Endothelial cell of umbilical vein (primary cell): ENCODE results near the gene ZNF3. TPM values are rescaled to one million over a fixed set of nuclear protein-coding genes. Genes with fewer than 3 reads are reported as not detected.

Experiments
- BruUV-seq: library from RNA; stranded (reverse); fragments of 400-500 nt; replicated peaks from 2 replicates; lab custom pipeline; 2021; lab: Mats Ljungman, UMichigan
- CTCF ChIA-PET: fragments of 300-600, 350-600 bp; sonication (Branson Sonifier 250); formaldehyde crosslinking; loops from one replicate; lab custom pipeline; 2021; ENCODE audit warnings: antibody characterized with exemption, inconsistent platforms; lab: Charles Lee
- POLR2A ChIA-PET: fragments of 300-600, 350-600 bp; sonication (Branson Sonifier 250); formaldehyde crosslinking; loops from one replicate; lab custom pipeline; 2021; ENCODE audit warnings: antibody characterized with exemption, inconsistent platforms; lab: Charles Lee
- DNase-seq: peaks from one replicate; pipeline ENCODE4 v3.0.0-alpha.2; 2011; ENCODE audit warnings: low read depth, low spot score
- FAIRE-seq: peaks from 2 replicates; lab custom pipeline; 2011; peaks lifted over from hg19 to GRCh38; lab: Jason Lieb, UNC
- H2AFZ ChIP-seq: 2 replicates; pipeline ENCODE4 v1.6.0; 2012; ENCODE audit warnings: low read depth, low read length, control low read depth, inconsistent platforms
- H3K27ac ChIP-seq: 2 replicates; pipeline ENCODE4 v1.5.1; 2011; ENCODE audit warnings: low read depth, mild to moderate bottlenecking, control low read depth, low read length, moderate library complexity; ENCODE audit not compliant: insufficient read depth
- H3K27me3 ChIP-seq, 2 experiments: 2 replicates each; pipeline versions ENCODE4 v1.6.0 to v1.6.1; 2011; ENCODE audit warnings: low read length in 2 of 2, mixed read lengths in 1 of 2; ENCODE audit not compliant: control insufficient read depth in 2 of 2, insufficient read depth in 2 of 2
- H3K36me3 ChIP-seq, 2 experiments: 2 replicates in 1 of 2; 3 replicates in 1 of 2; pipeline ENCODE4 v1.5.1; 2011; ENCODE audit warnings: low read length in 2 of 2, mild to moderate bottlenecking in 1 of 2, moderate library complexity in 1 of 2; ENCODE audit not compliant: control insufficient read depth in 2 of 2, insufficient read depth in 2 of 2; ENCODE audit errors: extremely low read depth in 1 of 2
- H3K4me1 ChIP-seq: 3 replicates; pipeline ENCODE4 v1.5.1; 2011; ENCODE audit warnings: mild to moderate bottlenecking, low read length; ENCODE audit not compliant: control insufficient read depth, insufficient read depth; ENCODE audit errors: extremely low read depth
- H3K4me2 ChIP-seq: 2 replicates; pipeline ENCODE4 v1.6.1; 2011; ENCODE audit warnings: low read length, control low read depth, mixed read lengths; ENCODE audit not compliant: insufficient read depth
- H3K4me3 ChIP-seq, 3 experiments: fragments of 200-600 bp in 1 of 3; sonication (generic), shearing (Covaris generic) in 1 of 3; replicated peaks in 1 of 3; 2 replicates each; pipeline ENCODE4 v1.5.1; 2011 to 2016; ENCODE audit warnings: control low read depth in 3 of 3, low read length in 3 of 3, mild to moderate bottlenecking in 2 of 3, inconsistent platforms in 1 of 3, low read depth in 1 of 3, moderate library complexity in 1 of 3; ENCODE audit not compliant: insufficient read depth in 1 of 3
- H3K79me2 ChIP-seq: 2 replicates; pipeline ENCODE4 v1.6.0; 2012; ENCODE audit warnings: low read length, inconsistent platforms; ENCODE audit not compliant: control insufficient read depth, insufficient read depth
- H3K9ac ChIP-seq: replicated peaks from 2 replicates; pipeline ENCODE3; 2011; ENCODE audit warnings: low read length, control low read depth; ENCODE audit not compliant: insufficient read depth; ENCODE audit errors: extremely low read depth
- H3K9me1 ChIP-seq: replicated peaks from 3 replicates; pipeline ENCODE4 v1.6.0; 2011; ENCODE audit warnings: mild to moderate bottlenecking, low read length; ENCODE audit not compliant: control insufficient read depth, insufficient read depth; ENCODE audit errors: extremely low read depth
- H3K9me3 ChIP-seq: replicated peaks from 2 replicates; pipeline ENCODE4 v1.5.1; 2012; ENCODE audit warnings: low read length, inconsistent platforms; ENCODE audit not compliant: control insufficient read depth, insufficient read depth
- H4K20me1 ChIP-seq: replicated peaks from 2 replicates; pipeline ENCODE3; 2011; ENCODE audit warnings: mild to moderate bottlenecking, low read length; ENCODE audit not compliant: control insufficient read depth, insufficient read depth; ENCODE audit errors: extremely low read depth
- CTCF ChIP-seq, 2 donors: IDR thresholded peaks; 1 replicate in 1 of 2; 2 replicates in 1 of 2; pipeline ENCODE4 v1.5.1; 2011; ENCODE audit warnings: low read length in 2 of 2, mild to moderate bottlenecking in 2 of 2, moderate library complexity in 2 of 2, control low read depth in 1 of 2, inconsistent platforms in 1 of 2, low read depth in 1 of 2; ENCODE audit not compliant: insufficient read depth in 1 of 2; ENCODE audit errors: extremely low read depth in 1 of 2
- EZH2 ChIP-seq: IDR thresholded peaks from 2 replicates; pipeline ENCODE4 v1.6.1; 2012; ENCODE audit warnings: borderline replicate concordance, low read depth, mild to moderate bottlenecking, moderate library complexity, low read length, inconsistent platforms; ENCODE audit not compliant: severe bottlenecking
- FOS ChIP-seq: IDR thresholded peaks from 2 replicates; pipeline ENCODE4 v1.6.1; 2011; ENCODE audit warnings: mild to moderate bottlenecking, low read length, moderate library complexity, borderline replicate concordance; ENCODE audit not compliant: insufficient read depth
- GATA2 ChIP-seq: IDR thresholded peaks from 2 replicates; pipeline ENCODE4 v1.7.0; 2011; ENCODE audit warnings: low read depth, mild to moderate bottlenecking, moderate library complexity, mixed read lengths, low read length; ENCODE audit not compliant: insufficient read length, insufficient read depth
- JUN ChIP-seq: IDR thresholded peaks from 2 replicates; pipeline ENCODE4 v1.6.1; 2011; ENCODE audit warnings: borderline replicate concordance, low read depth; ENCODE audit not compliant: insufficient read length, insufficient read depth
- MAX ChIP-seq: IDR thresholded peaks from 2 replicates; pipeline ENCODE4 v1.6.1; 2011; ENCODE audit not compliant: insufficient read depth, insufficient read length
- MYC ChIP-seq: IDR thresholded peaks from one replicate; pipeline ENCODE4 v1.6.1; 2011; ENCODE audit warnings: mild to moderate bottlenecking, low read depth, low read length
- POLR2A ChIP-seq: IDR thresholded peaks from 2 replicates; pipeline ENCODE4 v1.6.1; 2012; ENCODE audit warnings: low read depth, mild to moderate bottlenecking, control low read depth, low read length
- POLR2AphosphoS5 ChIP-seq: IDR thresholded peaks from 2 replicates; pipeline ENCODE4 v1.6.1; 2012; ENCODE audit warnings: low read depth, mild to moderate bottlenecking, control low read depth, low read length, moderate library complexity; ENCODE audit not compliant: insufficient read depth
- dilution Hi-C: fragments of 300-500 bp; cut with MboI; formaldehyde crosslinking; loops from one replicate; pipeline ENCODE4 v1.15.0; 2019; ENCODE audit warnings: low sequenced_read_pairs; ENCODE audit not compliant: extremely low pct_ligation_motif_present
- intact Hi-C: fragments of 100-400 bp; cut with micrococcal nuclease; formaldehyde crosslinking; loops from one replicate; pipeline ENCODE4 v1.10.0; 2022
- polyA plus RNA-seq, 4 experiments: library from polyadenylated mRNA; depleted of rRNA in 3 of 4; stranded (reverse) in 3 of 4; unstranded in 1 of 4; fragments of >200 nt; gene quantifications; 2 replicates each; pipeline versions ENCODE4 v1.2.1 to v1.2.3, GENCODE V29; 2011 to 2012; ENCODE audit warnings: missing spikeins in 1 of 4
- total RNA-seq: library from RNA; stranded (reverse); gene quantifications from 2 replicates; pipeline ENCODE4 v1.2.3, GENCODE V29; 2021

ZNF3 gene
- total and polyA plus RNA-seq, 2 donors (not counting 3 experiments of a cell fraction or from before 2014, with no cell fraction given), result 21.8 to 30.9 TPM

GRCh38 chr7:100105534-100105933, 24.0 kb upstream of the ZNF3 start:
- no peak overlapping the region for H3K4me3 ChIP-seq
- BruUV-seq, result no TSS peak
- H3K4me1 ChIP-seq, result peaks cover 7% of the 10 kb centered on the region
- TF ChIP-seq JUN (no peak), FOS (no peak), GATA2 (no peak), MAX (no peak), POLR2A (no peak), EZH2 (no peak), POLR2AphosphoS5 (no peak), CTCF (IDR thresholded peaks at IDR 0.05; ENCODE audit: extremely low read depth in 1 of 2, insufficient read depth in 1 of 2, low read depth in 1 of 2, low read length in 2 of 2) (no peak), MYC (no peak)
- peaks cover 6% of the 10 kb centered on the region for H3K79me2 ChIP-seq
- no peak for DNase-seq
- no peaks in the 10 kb centered on the region for H3K9me3 ChIP-seq
- H3K9ac ChIP-seq, result no peak overlapping the region
- H3K9me1 ChIP-seq, result no peaks in the 10 kb centered on the region
- intact Hi-C loops, result loop anchor here (10.0 kb wide), 1 partner anchor 1019 kb away; the partner anchor contains the start of gene SERPINE1
- H3K27ac ChIP-seq, result no peak overlapping the region
- no peak overlapping the region for H3K4me2 ChIP-seq
- H2AFZ ChIP-seq, result no peak overlapping the region
- H4K20me1 ChIP-seq, result no peaks in the 10 kb centered on the region
- H3K36me3 ChIP-seq, result peaks cover 9 to 36% of the 10 kb centered on the region in 2 experiments
- FAIRE-seq, result no peak
- dilution Hi-C loops, result no loop called here
- no peaks in the 10 kb centered on the region for H3K27me3 ChIP-seq
- POLR2A ChIA-PET, result no interaction called here
- CTCF ChIA-PET, result no interaction called here
